GM18519 (cell line): ENCODE measurements around the gene POMZP3.
"Not testable (repeated sequence)": the region's sequence is repeated elsewhere in the genome, so short reads cannot be mapped to it uniquely, and the experiment has no call there.

Experiments
- ATAC-seq: cut with Tn5 transposase; IDR thresholded peaks from one replicate; pipeline ENCODE4 v1.9.1; 2021; ENCODE audit warnings: mild to moderate bottlenecking, moderate library complexity; ENCODE audit not compliant: unreplicated experiment, low FRiP score

Gene POMZP3

GRCh38 chr7:76626989-76627642 is at the start of gene POMZP3:
Gene POMZP3, minus strand, starts transcription at chr7:76627279. Its CDS starts 1,215 bp downstream, at chr7:76626064.
- ATAC-seq = peak; percentile 55

- not testable (repeated sequence) for ATAC-seq
Observed at GRCh38 chr7:76675783-76676182, 48.7 kb upstream of the POMZP3 start.

GRCh38 chr7:76673346-76673745 is 46.3 kb upstream of the POMZP3 start:
- not testable (repeated sequence) for ATAC-seq

GRCh38 chr7:76659212-76659611 is 32.1 kb upstream of the POMZP3 start:
- ATAC-seq = not testable (repeated sequence)

GRCh38 chr7:76656425-76656824 is 29.3 kb upstream of the POMZP3 start:
- not testable (repeated sequence) for ATAC-seq

- ATAC-seq = not testable (repeated sequence)
Observed at GRCh38 chr7:76642620-76643019, 15.5 kb upstream of the POMZP3 start.

GRCh38 chr7:76637061-76637691 is 10.1 kb upstream of the POMZP3 start:
- peak; percentile 92 for ATAC-seq

GRCh38 chr7:76626581-76626980 is 498 bp downstream of the POMZP3 start:
- not testable (repeated sequence) for ATAC-seq

GRCh38 chr7:76619439-76620190 is 7.5 kb downstream of the POMZP3 start:
- not testable (repeated sequence) for ATAC-seq

- ATAC-seq = not testable (repeated sequence)
Observed at GRCh38 chr7:76613783-76614182, 13.3 kb downstream of the POMZP3 start.

GRCh38 chr7:76612232-76612631 is 14.8 kb downstream of the POMZP3 start:
- not testable (repeated sequence) for ATAC-seq

- not testable (repeated sequence) for ATAC-seq
Observed at GRCh38 chr7:76609864-76610263, 17.2 kb downstream of the POMZP3 start.

- ATAC-seq = not testable (repeated sequence)
Observed at GRCh38 chr7:76608469-76608868, 18.6 kb downstream of the POMZP3 start.

GRCh38 chr7:76606027-76606426 is 21.1 kb downstream of the POMZP3 start:
- peak; percentile 90 for ATAC-seq

- not testable (repeated sequence) for ATAC-seq
Observed at GRCh38 chr7:76600650-76601049, 26.4 kb downstream of the POMZP3 start.

- ATAC-seq = not testable (repeated sequence)
Observed at GRCh38 chr7:76600116-76600482, 27.0 kb downstream of the POMZP3 start.

- not testable (repeated sequence) for ATAC-seq
Observed at GRCh38 chr7:76598590-76599264, 28.4 kb downstream of the POMZP3 start.

- not testable (repeated sequence) for ATAC-seq
Observed at GRCh38 chr7:76597288-76597687, 29.8 kb downstream of the POMZP3 start.

- not testable (repeated sequence) for ATAC-seq
Observed at GRCh38 chr7:76592694-76593093, 34.4 kb downstream of the POMZP3 start.

- ATAC-seq = peak; percentile 57
Observed at GRCh38 chr7:76591602-76592304, 35.3 kb downstream of the POMZP3 start.
